Superior temporal gyrus (tissue), 1 donor: ENCODE measurements around the gene GRIN3B.

ENCODE experiments used
- DNase-seq: peaks from one replicate; pipeline ENCODE4 v3.0.0-alpha.2; 2016; ENCODE audit errors: extremely low spot score

GRIN3B gene

DNA sequence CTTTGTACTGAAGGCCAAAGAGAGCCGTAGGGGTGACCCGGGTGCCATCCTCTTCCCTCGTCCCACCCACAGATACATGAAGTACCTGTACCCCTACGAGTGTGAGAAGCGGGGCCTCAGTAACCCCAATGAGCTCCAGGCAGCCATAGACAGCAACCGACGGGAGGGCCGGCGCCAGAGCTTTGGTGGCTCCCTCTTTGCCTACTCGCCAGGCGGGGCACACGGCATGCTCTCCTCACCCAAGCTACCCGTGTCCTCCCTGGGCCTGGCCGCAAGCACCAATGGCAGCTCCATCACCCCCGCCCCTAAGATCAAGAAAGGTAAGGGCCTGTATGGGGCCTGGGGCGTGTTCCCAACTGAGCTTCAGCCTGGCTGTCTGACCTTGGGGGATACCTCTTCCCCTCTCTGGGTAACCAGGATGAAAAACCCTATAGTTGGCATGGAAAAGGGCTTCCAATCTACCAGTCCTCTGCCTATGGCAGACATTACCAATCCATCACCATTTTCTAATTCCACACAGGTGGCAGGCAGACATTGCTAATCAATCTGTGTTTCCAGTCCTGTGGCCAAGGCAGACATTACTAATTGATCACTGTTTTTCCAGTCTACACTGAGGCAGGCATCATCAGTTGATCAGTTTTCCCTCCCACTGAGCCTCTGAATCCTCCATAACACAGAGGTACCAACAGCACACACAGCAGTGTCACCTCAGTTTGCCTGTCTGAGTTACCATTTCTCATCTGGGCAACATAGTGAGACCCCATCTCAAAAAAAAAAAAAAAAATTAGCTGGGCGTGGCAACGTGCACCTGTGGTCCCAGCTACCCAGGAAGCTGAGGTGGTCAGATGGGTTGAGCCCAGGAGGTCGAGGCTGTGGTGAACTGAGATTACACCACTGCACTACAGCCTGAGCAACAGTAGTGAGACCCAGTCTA lies 35.2 kb upstream of the GRIN3B start:
- no peak for DNase-seq

DNA sequence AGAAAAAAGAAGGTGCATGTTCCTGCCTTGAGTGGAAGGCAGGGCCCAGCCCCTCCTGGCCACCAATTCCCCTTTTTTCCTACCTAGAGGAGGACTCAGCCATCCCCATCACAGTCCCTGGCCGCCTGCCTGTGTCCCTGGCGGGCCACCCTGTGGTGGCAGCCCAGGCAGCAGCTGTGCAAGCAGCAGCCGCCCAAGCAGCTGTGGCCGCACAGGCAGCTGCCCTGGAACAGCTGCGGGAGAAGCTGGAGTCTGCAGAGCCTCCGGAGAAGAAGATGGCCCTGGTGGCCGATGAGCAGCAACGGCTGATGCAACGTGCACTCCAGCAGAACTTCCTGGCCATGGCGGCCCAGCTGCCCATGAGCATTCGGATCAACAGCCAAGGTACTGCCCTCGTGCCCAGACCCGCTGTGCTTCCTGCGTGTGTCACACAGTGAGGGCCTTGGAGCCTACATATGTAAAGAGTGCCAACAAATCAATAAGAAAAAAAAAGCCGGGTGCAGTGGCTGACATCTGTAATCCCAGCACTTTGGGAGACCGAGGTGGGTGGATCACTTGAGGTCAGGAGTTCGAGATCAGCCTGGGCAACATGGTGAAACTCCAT lies 33.6 kb upstream of the GRIN3B start:
- no peak for DNase-seq

DNA sequence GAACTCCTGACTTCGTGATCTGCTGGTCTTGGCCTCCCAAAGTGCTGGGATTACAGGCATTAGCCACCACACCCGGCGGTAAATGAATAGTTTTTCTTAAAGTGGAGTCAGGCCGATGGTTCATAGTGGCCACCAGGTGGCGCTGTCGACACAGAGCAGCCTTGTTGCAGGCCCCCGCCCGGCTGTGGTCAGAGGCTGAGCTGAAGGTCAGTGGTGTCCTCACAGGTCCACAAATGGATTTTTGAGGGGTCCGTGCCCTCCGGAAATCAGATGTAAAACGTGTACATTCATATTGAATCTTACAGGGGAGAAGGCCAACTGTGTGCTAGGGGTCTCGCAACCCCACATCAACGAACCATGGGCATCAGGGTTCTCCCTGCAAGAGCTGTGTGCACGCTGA lies 29.5 kb upstream of the GRIN3B start:
- DNase-seq = no peak

DNA sequence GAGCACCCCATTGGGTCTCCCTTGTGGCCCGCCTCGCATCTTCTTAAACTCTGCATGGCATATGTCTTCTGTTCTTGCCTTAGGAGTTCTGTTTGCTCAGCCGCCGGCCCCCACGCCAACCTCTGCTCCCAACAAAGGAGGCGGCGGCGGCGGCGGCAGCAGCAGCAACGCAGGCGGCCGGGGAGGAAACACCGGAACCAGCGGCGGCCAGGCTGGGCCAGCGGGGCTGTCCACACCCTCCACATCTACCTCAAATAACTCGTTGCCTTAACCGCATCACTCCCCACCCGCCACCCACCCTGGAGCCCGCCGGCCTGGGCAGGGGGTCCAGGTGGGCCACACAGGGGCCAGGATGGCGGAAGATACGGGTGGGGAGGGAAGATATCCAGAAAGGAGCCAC lies 28.4 kb upstream of the GRIN3B start:
- DNase-seq = no peak

- DNase-seq = no peak
Observed at GRCh38 chr19:972281-972680, 27.9 kb upstream of the GRIN3B start.

- DNase-seq = no peak
Observed at GRCh38 chr19:973726-974563, 26.3 kb upstream of the GRIN3B start.

- no peak for DNase-seq
Observed at GRCh38 chr19:974564-975257, 25.5 kb upstream of the GRIN3B start.

DNA sequence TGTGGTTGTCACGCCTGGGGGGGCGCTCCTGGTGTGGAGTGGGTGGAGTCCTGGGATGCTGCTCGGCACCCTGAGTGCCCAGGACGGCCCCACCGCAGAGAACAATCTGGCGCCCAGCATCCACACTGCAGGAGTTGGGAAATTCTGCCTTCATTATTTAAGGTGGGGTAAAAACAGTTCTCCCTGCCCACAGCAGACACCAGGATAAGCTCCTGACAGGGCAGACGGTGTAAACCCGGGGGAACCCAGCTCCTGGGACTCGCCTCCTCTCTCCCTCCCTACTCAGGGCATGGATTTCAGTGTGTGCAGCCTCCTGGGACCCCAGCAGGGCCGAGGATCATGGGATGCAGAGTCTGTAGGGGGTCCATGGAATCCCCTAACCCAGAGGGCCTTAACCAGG lies 23.7 kb upstream of the GRIN3B start:
- no peak for DNase-seq

DNA sequence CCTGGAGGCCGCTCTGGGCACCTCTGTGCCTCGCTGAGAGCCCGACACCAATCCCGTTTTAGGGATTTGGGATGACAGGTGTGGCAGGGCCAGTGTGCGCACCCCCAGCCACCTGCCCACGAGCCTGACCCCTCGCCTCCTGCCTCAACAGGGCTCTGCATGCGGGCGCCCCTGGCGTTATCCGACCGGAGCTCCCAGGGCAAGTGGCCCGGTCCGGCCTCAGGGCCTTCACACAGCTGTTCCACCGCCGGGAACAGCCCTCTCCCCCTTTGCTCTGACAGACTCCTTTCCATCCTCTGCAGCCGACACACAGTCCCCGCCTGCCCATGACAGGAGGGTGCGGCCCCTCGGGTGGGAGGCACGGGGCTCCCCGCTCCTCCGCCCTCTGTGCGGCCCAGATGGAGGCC lies 23.2 kb upstream of the GRIN3B start:
- DNase-seq = no peak

DNA sequence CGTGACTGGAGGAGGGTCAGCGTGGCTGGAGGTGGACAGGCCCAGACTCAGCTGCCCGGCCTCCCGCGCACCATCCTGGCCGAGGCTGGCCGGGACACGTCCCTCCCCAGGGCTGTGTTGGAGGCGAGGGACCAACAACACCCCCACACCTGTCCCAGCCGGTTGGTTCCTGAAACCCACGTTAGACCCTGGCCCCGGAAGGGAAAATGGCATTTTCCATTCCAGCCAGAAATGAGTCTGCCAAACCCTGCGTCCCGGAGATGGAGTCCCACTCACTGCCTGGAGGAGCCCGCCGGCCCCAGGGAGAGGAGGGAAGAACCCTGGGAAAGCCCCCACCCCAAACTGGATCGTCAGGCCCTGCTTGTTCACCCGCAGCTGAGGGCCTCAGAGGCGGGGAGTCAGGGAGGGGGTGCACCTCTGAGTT lies 20.9 kb upstream of the GRIN3B start:
- no peak for DNase-seq

DNA sequence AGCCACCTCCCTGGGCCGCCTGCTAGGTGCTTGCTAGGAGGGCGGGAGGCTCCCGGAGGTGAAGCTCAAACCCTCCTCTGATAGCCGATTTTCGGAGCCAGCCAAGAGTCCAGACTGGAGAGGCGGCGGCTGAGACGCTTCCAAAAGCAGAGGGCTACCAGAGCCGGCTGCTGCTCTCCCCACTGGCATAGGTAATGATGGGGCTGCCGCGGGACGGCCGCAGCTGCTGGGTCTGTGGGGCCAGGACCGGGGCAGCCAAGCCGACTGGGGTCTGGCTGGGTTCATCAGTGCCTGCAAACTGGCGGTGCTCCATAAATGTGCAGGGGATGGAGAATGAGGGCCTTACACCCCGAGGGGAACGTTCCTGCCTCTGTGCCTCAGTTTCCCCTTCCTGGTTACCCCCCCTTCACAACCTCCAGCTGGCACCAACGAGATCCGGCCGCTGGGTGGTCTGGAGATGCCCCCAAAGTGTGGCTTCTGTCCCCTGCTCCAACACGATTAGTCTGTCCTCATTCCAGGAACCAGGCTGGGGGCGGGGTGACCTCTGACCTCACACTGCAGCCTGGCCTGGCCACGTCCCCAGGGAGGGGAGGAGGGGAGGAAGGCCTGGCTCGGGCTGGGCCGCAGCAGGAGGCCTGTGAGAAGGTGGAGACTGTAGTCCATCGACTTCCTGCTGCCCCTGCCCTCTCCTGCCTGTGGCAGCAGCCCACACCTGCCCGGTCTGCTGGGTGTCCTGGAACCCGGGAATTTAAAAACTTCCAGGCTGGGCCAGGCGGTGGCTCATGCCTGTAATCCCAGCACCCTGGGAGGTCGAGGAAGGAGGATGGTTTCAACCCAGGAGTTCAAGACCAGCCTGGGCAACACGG lies 19.9 kb upstream of the GRIN3B start:
- no peak for DNase-seq

DNA sequence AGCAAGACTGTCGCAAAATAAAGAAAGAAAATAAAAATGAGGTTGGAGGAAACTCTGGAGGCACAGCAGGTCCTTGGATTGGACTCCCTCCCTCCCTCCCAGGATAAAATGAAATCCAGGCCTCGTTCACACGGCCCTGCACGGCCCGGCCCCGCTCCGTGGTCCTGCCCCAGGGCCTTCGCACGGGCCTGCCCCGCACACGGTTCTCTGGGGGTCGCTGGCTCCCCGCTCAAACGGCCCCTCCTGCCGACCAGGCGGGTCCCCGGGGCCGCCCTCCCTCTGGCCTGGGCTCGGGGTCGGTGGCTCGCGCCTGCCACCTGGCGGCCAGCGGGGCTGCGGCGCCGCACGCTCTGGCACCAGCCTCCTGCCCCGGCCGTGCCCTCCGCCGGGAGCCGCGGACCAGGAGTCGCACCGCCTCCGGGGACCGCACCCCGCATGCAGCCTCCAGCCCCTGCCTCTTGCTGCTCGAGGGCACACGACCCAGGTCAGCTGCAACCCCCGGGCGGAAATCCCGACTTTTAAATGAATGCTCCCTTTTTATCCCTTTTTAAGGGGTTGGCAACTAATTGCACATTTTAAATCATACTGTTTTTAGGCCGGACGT lies 17.6 kb upstream of the GRIN3B start:
- peak; percentile 69 for DNase-seq

GRCh38 chr19:984165-984967 lies 15.9 kb upstream of the GRIN3B start, which contains the start of gene WDR18:
Gene WDR18 (plus strand): TSS chr19:984345. CDS start chr19:984354, 9 bp downstream.
- DNase-seq = peak; percentile 94

DNA sequence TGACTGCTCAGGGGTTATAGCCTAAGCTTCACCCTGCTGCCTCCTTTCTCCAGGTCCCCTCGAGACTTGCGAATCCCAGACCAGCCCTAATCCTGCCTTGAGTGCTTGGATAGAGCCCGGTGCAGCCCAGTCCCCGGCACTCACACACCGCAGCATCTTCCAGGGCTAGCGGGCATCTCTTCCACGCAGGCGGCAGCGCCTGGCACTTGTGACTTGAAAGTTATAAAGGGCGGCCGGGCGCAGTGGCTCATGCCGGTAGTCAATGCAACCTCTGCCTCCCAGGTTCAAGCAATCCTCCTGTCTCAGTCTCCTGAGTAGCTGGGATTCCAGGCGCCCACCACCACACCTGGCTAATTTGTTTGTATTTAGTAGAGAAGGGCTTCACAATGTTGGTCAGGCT lies 14.1 kb upstream of the GRIN3B start:
- no peak for DNase-seq

GRCh38 chr19:988081-988480 lies 12.1 kb upstream of the GRIN3B start:
- no peak for DNase-seq

DNA sequence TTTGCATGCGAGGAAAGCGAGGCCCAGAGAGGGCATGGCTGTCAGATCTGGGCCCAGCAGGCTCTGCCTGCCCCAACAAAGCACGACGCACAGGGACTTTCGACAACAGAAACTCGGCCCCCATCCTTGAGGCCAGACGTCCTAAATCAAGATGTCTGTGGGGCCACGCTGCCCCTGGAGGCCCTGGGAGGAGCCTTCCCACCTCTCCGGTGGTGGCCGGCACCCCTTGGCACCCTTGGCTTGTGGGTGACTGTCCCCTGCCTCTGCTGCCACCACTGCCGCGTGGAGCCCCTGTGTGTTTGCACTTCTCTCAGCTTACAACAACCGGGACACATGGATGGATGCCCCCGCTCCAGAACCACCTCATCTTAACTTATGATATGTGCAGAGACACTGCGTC lies 11.7 kb upstream of the GRIN3B start:
- DNase-seq = no peak

GRCh38 chr19:989381-990081 lies 10.7 kb upstream of the GRIN3B start:
- DNase-seq = no peak

DNA sequence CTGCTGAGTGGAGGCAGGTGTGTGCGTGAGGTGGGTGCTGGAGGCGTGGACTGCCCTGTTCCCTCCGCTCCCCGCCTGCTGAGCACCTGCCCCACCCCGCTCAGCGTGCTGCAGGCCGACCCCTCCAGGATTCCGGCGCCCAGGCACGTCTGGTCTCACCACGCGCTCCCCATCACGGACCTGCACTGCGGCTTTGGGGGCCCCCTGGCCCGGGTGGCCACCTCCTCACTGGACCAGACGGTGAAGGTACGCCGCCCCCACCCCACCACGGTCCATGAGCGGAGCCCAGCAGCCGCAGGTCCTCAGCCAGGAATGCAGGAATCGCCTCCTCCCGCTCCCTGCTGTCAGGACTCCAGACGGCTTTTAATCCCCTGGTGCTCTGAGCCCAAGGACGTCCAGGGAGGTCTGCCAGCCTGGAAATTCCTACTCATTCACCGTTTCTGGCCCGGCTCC lies 10.1 kb upstream of the GRIN3B start:
- no peak for DNase-seq

DNA sequence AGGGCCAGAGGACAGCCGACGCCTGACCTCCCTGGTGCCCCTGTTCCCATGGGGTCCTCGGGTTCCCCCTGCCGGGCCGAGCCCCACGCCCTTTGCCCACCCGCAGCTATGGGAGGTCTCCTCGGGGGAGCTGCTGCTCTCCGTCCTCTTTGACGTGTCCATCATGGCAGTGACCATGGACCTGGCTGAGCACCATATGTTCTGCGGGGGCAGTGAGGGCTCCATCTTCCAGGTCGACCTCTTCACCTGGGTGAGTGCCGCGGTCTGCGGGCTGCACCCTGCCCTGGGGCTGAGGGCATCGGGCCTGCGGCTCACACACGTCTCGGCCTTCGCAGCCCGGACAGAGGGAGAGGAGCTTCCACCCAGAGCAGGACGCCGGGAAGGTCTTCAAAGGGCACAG lies 9.5 kb upstream of the GRIN3B start:
- no peak for DNase-seq
